Upper lobe of right lung (tissue), 1 donor: ENCODE results near the gene CRIP3. TPM values are rescaled to one million over a fixed set of nuclear protein-coding genes. Genes with fewer than 3 reads are reported as not detected.
"Not testable (repeated sequence)": the region's sequence is repeated elsewhere in the genome, so short reads cannot be mapped to it uniquely, and the experiment has no call there.

Source experiments
- ATAC-seq: fragments of 200-7000 bp; cut with Tn5 transposase; one replicate; pipeline ENCODE4 v1.9.1; 2020; ENCODE audit warnings: mild to moderate bottlenecking, moderate library complexity
- DNase-seq: peaks from one replicate; pipeline ENCODE4 v3.0.0-alpha.2; 2020
- H3K27ac ChIP-seq: fragments of 200-600 bp; one replicate; pipeline ENCODE4 v1.8.0; 2022
- H3K27me3 ChIP-seq: fragments of 200-600 bp; one replicate; pipeline ENCODE4 v1.8.0; 2022; ENCODE audit warnings: mild to moderate bottlenecking
- H3K36me3 ChIP-seq: fragments of 200-600 bp; one replicate; pipeline ENCODE4 v1.8.0; 2022
- H3K4me1 ChIP-seq: fragments of 200-600 bp; one replicate; pipeline ENCODE4 v1.8.0; 2022
- H3K4me3 ChIP-seq: fragments of 200-600 bp; one replicate; pipeline ENCODE4 v1.8.0; 2022; ENCODE audit warnings: mild to moderate bottlenecking
- H3K9me3 ChIP-seq: fragments of 200-600 bp; one replicate; pipeline ENCODE4 v1.8.0; 2022
- CTCF ChIP-seq: fragments of 200-600 bp; IDR thresholded peaks from one replicate; pipeline ENCODE4 v1.8.0; 2022; ENCODE audit warnings: antibody characterized with exemption
- intact Hi-C: fragments of 100-400 bp; cut with DNase I; formaldehyde crosslinking; loops from one replicate; pipeline ENCODE4 v1.11.0; 2022
- total RNA-seq: library from RNA; stranded (reverse); fragmentation: NEBNext Ultra II Directional; extraction: Animal tissue kit (Norgen Biotek cat#: 25700); gene quantifications from one replicate; pipeline ENCODE4 v1.2.1, GENCODE V29; 2021
- donor health status: DM: no; HTN: yes; CAD: no; lungs with severe emphysema.

The CRIP3 gene
- total RNA-seq, 1 donor from 2014 or later = 0.90 TPM

GRCh38 chr6:43304361-43304760, 4.3 kb downstream of the CRIP3 start:
- ATAC-seq (no peak), DNase-seq (no peak)
- intact Hi-C loops = no loop called here
- H3K9me3 ChIP-seq = no peaks in the 10 kb centered on the region
- H3K36me3 ChIP-seq = no peaks in the 10 kb centered on the region
- H3K4me1 ChIP-seq = peaks cover 11% of the 10 kb centered on the region
- H3K27ac ChIP-seq = no peak overlapping the region
- H3K27me3 ChIP-seq = peaks cover 7% of the 10 kb centered on the region
- no peak for TF ChIP-seq CTCF
- no peak overlapping the region for H3K4me3 ChIP-seq

- DNase-seq = no peak
- H3K27me3 ChIP-seq = peaks cover 11% of the 10 kb centered on the region
Measured at GRCh38 chr6:43303751-43304331, 4.8 kb downstream of the CRIP3 start.

DNA sequence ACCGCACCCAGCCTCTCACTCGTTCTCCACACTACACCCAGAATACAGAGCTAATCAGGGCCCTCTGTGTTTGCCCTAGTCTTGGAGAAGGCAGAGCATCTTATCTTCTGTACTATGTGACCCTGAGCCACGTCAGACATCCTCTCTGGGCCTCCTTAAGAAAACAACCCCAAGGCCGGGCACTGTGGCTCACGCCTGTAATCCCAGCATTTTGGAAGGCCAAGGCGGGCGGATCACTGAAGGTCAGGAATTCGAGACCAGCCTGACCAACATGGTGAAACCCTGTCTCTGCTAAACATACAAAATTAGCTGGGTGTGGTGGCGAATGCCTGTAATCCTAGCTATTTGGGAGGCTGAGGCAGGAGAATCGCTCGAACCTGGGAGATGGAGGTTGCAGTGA, 5.6 kb downstream of the CRIP3 start:
- H3K4me3 ChIP-seq, DNase-seq, H3K36me3 ChIP-seq, intact Hi-C loops, ATAC-seq, H3K27ac ChIP-seq, H3K9me3 ChIP-seq, H3K4me1 ChIP-seq: not testable (repeated sequence)
- peaks cover 11% of the 10 kb centered on the region for H3K27me3 ChIP-seq

More at GRCh38 chr6:43303751-43304331, 4.8 kb downstream of the CRIP3 start:
- H3K27ac ChIP-seq = no peak overlapping the region
- H3K4me1 ChIP-seq = peaks cover 8% of the 10 kb centered on the region
- no peaks in the 10 kb centered on the region for H3K9me3 ChIP-seq
- no peak overlapping the region for H3K4me3 ChIP-seq
- intact Hi-C loops = no loop called here
- ATAC-seq = no peak
- no peak for TF ChIP-seq CTCF
- no peaks in the 10 kb centered on the region for H3K36me3 ChIP-seq

- H3K36me3 ChIP-seq = no peaks in the 10 kb centered on the region
- intact Hi-C loops = no loop called here
- H3K27me3 ChIP-seq = peaks cover 11% of the 10 kb centered on the region
- ATAC-seq (no peak), DNase-seq (no peak)
- H3K27ac ChIP-seq = no peak overlapping the region
- H3K4me1 ChIP-seq = no peaks in the 10 kb centered on the region
- no peaks in the 10 kb centered on the region for H3K9me3 ChIP-seq
- H3K4me3 ChIP-seq = no peak overlapping the region
- no peak for TF ChIP-seq CTCF
Measured at GRCh38 chr6:43302126-43302525, 6.5 kb downstream of the CRIP3 start.

- no peak for TF ChIP-seq CTCF
- no peak overlapping the region for H3K27ac ChIP-seq
- ATAC-seq (no peak), DNase-seq (no peak)
- intact Hi-C loops = no loop called here
- peaks cover 11% of the 10 kb centered on the region for H3K27me3 ChIP-seq
- H3K4me3 ChIP-seq = no peak overlapping the region
- no peaks in the 10 kb centered on the region for H3K36me3 ChIP-seq
- H3K9me3 ChIP-seq = no peaks in the 10 kb centered on the region
- H3K4me1 ChIP-seq = no peaks in the 10 kb centered on the region
Measured at GRCh38 chr6:43301081-43301870, 7.3 kb downstream of the CRIP3 start.
